Heart left ventricle (tissue), 16 donors: ENCODE data around the gene SLC6A13. TPM values are rescaled to one million over a fixed set of nuclear protein-coding genes. Genes with fewer than 3 reads are reported as not detected.
"Not testable (repeated sequence)": the region's sequence is repeated elsewhere in the genome, so short reads cannot be mapped to it uniquely, and the experiment has no call there.

Source experiments
- ATAC-seq, 4 donors: fragments of 200-7000 bp; cut with Tn5 transposase; one replicate each; pipeline ENCODE4 v1.9.1; 2020 to 2022; ENCODE audit warnings: moderate library complexity in 4 of 4, mild to moderate bottlenecking in 3 of 4, moderate number of reproducible peaks in 1 of 4
- DNase-seq, 5 donors: peaks; one replicate each; pipeline ENCODE4 v3.0.0-alpha.2; 2020
- H3K27ac ChIP-seq, 12 donors: fragments of 200-600 bp; sonication (generic) in 4 of 12; one replicate each; pipeline versions ENCODE4 v1.5.0 to v1.8.0; 2016 to 2022; ENCODE audit warnings: mild to moderate bottlenecking in 2 of 12
- H3K27me3 ChIP-seq, 9 donors: fragments of 200-600 bp; sonication (generic) in 2 of 9; one replicate each; pipeline versions ENCODE4 v1.5.1 to v1.8.0; 2016 to 2022; ENCODE audit warnings: mild to moderate bottlenecking in 3 of 9
- H3K36me3 ChIP-seq, 9 donors: fragments of 200-600 bp; sonication (generic) in 2 of 9; one replicate each; pipeline versions ENCODE4 v1.5.0 to v1.8.0; 2018 to 2022; ENCODE audit warnings: mild to moderate bottlenecking in 2 of 9
- H3K4me1 ChIP-seq, 12 donors: fragments of 200-600 bp; sonication (generic) in 4 of 12; one replicate each; pipeline versions ENCODE4 v1.5.0 to v1.8.0; 2016 to 2022; ENCODE audit warnings: mild to moderate bottlenecking in 3 of 12
- H3K4me3 ChIP-seq, 12 donors: fragments of 200-600 bp; sonication (generic) in 4 of 12; one replicate each; pipeline versions ENCODE4 v1.5.0 to v1.8.0; 2017 to 2022; ENCODE audit warnings: mild to moderate bottlenecking in 9 of 12, moderate library complexity in 4 of 12
- H3K9me3 ChIP-seq, 12 donors: fragments of 200-600 bp; sonication (generic) in 4 of 12; one replicate each; pipeline versions ENCODE4 v1.5.0 to v1.8.0; 2016 to 2022; ENCODE audit warnings: mild to moderate bottlenecking in 1 of 12
- POLR2A ChIP-seq, 2 donors: fragments of 450-650 bp; IDR thresholded peaks; one replicate each; pipeline ENCODE4 v1.6.1; 2017; ENCODE audit warnings: antibody characterized with exemption in 2 of 2, mild to moderate bottlenecking in 2 of 2, moderate library complexity in 2 of 2
- WGBS, 4 donors: extraction: QIAGEN DNeasy Blood & Tissue Kit in 2 of 4; methylation state at CpG; one replicate each; pipeline versions ENCODE4 v1.1.5 to v1.1.7; 2013 to 2018; 5-methylcytosine and 5-hydroxymethylcytosine counted together
- intact Hi-C, 10 donors: fragments of 100-400 bp; cut with DNase I; formaldehyde crosslinking; loops; one replicate each; pipeline versions ENCODE4 v1.11.1 to v1.14.2; 2022
- polyA plus RNA-seq, 2 donors: library from polyadenylated mRNA; stranded (reverse); fragments of 200-250 nt; gene quantifications; one replicate each; pipeline ENCODE4 v1.2.3, GENCODE V29; 2013
- total RNA-seq, 9 donors: library from RNA; depleted of rRNA in 2 of 9; stranded (reverse); fragments of >200 nt in 2 of 9; fragmentation: NEBNext Ultra II Directional in 3 of 9; extraction: Animal tissue kit (Norgen Biotek cat#: 25700) in 3 of 9; gene quantifications; one replicate each; pipeline versions ENCODE4 v1.1.0 to v1.2.4, GENCODE V29; 2016 to 2023
- TF ChIP-seq, protein P1 (sequence below), 12 donors: fragments of 200-600 bp; sonication (generic) in 4 of 12; IDR thresholded peaks; one replicate each; pipeline versions ENCODE4 v1.5.0 to v1.8.0; 2018 to 2022; ENCODE audit warnings: antibody characterized with exemption in 12 of 12, mild to moderate bottlenecking in 5 of 12
- donor health status: ischemic (EF 13 %, LVEDD 7.1; RV severe dilation, severe dysfunction).
- donor health status: healthy with polysubstance abuse.
- donor health status: DM: no; HTN: yes; CAD: no.
- donor health status: DM: no; HTN: no; CAD: no.
- donor health status: ischemic (EF 25% LVEDD 6.9; RV normal size, moderate dysfunction).
- donor health status: ischemic (EF 25% LVEDD 5.7; RV mildly dilated, moderate dysfunction).
- donor health status: healthy.
- donor health status: DM: yes; HTN: yes; CAD: no.
- donor health status: ischemic (EF 35%, LVEDD 5.7; RV mildly dilated, moderate dysfunction).
- donor health status: nonischemic (EF 11% LVEDD 7.7; RV severe dilation, severe dysfunction).
- donor health status: DM: yes; HTN: yes; CAD: no.
- donor health status: PGD.
- donor health status: ischemic (EF 29% LVEDD 5.4; RV normal size, mild dysfunction).
- donor health status: nonischemic (EF 23%, LVEDD 6.1; RV moderate dilation, normal function).

SLC6A13 gene
- total and polyA plus RNA-seq, 11 donors: 0.79 to 4.6 (median 2.6) TPM

DNA sequence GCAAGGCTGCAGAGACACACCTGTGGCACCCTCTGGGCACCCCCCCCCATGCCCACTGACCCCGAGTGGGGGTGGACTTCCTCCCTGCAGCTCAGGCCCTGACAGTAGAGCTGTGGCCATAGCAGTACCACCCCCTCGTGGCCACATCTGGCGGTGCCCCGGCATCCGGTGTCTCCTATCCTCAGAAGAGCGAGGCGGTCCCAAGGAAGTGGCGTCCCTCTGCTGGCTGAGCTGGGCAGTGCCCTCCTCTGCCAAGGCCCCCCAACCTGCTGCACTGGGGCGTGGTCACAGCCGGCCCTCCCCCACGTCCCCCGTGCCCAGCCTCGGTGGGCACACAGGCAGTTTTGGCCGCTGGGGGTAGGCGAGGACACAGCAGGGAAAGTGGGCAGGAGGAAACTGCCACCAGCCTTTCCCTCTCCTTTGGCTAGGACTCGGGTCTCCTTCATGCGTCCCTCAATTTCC is 42.7 kb downstream of the SLC6A13 start:
- WGBS, 4 donors: 35 to 64% (median 47%) methylated on average over 11 to 17 of the region's 17 CpGs
- Histone ChIP-seq H3K4me3 (no peak overlapping the region), H3K36me3 (no peaks in the 10 kb centered on the region), H3K27me3 (peaks cover 0 to 6% (median 0%) of the 10 kb centered on the region in 9 donors), H3K9me3 (no peaks in the 10 kb centered on the region), H3K4me1 (peaks cover 0 to 6% (median 0%) of the 10 kb centered on the region in 12 donors), H3K27ac (no peak overlapping the region)
- DNase-seq (peak; percentile 40 to 80 (median 59)), ATAC-seq (peak; percentile 51 to 78 (median 68))
- intact Hi-C loops: loop anchor here in 1 of 10 donors (5.0 kb wide), 1 partner anchor 102 kb away; no protein-coding TSS in a partner anchor
- no peak for TF ChIP-seq POLR2A (IDR thresholded peaks at IDR 0.05)
- TF ChIP-seq, protein P1, sequence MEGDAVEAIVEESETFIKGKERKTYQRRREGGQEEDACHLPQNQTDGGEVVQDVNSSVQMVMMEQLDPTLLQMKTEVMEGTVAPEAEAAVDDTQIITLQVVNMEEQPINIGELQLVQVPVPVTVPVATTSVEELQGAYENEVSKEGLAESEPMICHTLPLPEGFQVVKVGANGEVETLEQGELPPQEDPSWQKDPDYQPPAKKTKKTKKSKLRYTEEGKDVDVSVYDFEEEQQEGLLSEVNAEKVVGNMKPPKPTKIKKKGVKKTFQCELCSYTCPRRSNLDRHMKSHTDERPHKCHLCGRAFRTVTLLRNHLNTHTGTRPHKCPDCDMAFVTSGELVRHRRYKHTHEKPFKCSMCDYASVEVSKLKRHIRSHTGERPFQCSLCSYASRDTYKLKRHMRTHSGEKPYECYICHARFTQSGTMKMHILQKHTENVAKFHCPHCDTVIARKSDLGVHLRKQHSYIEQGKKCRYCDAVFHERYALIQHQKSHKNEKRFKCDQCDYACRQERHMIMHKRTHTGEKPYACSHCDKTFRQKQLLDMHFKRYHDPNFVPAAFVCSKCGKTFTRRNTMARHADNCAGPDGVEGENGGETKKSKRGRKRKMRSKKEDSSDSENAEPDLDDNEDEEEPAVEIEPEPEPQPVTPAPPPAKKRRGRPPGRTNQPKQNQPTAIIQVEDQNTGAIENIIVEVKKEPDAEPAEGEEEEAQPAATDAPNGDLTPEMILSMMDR (IDR thresholded peaks at IDR 0.05): peak; percentile 18 to 73 (median 52)

DNA sequence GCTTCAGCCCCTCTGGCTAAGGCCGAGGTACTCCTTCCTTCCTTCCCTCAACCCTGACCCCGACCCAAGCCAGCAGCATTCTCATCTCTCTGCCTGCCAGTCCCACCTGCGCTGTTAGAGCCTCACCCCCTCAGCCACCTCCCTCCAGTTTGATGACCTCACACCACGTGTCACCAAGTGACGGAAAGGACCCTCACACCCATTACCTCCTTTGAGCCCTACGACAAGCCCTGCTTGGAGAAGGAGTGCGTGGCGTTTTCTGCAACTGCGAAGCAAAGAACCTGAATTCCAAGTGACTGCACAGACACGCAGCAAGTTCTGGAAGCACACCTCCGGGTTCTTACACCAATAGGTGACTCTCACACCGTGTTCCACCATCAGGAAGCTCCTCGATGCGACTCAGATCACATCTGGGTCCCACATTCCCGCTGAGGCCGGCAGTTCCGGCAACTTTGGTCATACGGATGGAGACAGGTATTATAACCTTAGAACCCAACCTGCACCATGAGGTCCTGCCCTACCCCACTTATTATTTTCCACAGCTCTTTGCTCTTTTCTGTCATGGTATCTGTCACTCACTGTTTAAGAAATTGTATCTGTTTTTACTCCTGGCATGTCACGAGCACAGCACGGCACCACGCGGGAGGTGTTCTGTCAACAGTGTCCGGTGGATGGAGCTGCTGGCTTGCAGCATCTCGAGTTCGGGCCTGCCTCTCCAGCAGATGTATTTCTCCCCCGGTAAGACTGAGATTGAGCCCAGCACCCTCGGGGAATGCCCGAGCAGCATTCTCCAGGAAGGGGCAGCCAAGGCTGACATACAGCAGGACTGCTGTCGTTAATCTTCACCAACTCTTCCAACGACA is 43.7 kb downstream of the SLC6A13 start:
- ATAC-seq: no peak
- Histone ChIP-seq H3K4me3 (no peak overlapping the region), H3K9me3 (no peaks in the 10 kb centered on the region), H3K27me3 (peaks cover 0 to 6% (median 0%) of the 10 kb centered on the region in 9 donors), H3K36me3 (no peaks in the 10 kb centered on the region), H3K27ac (no peak overlapping the region), H3K4me1 (peaks cover 0 to 6% (median 0%) of the 10 kb centered on the region in 12 donors)
- intact Hi-C loops: loop anchor here in 1 of 10 donors (5.0 kb wide), 1 partner anchor 103 kb away; no protein-coding TSS in a partner anchor
- TF ChIP-seq POLR2A (IDR thresholded peaks at IDR 0.05): no peak
- TF ChIP-seq, protein P1 (IDR thresholded peaks at IDR 0.05): no peak
- WGBS, 4 donors: 71 to 80% (median 78%) methylated on average over 30 of the region's 30 CpGs
- DNase-seq: no peak

DNA sequence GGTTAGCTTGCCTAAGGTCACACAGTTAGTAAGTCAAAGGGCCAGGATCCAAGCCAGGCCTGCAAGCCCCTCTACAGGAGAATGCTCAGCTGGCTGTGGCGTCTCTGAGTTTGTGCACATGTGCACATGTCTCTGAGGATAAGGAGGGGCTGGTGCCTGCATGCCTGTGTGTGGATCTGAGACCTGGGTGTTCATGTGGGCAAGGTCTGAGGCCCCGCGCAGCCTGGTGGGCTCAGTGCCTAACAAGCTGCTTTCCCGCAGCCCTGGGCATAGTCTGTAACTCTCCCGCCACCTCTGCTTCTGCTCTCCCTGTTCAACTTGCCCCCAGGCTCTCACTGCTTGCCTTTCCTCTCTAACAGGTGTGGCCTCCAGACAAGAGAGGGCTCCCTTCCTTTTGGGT is 44.4 kb downstream of the SLC6A13 start:
- TF ChIP-seq, protein P1 (IDR thresholded peaks at IDR 0.05): no peak
- TF ChIP-seq POLR2A (IDR thresholded peaks at IDR 0.05): no peak
- 82 to 91% (median 89%) methylated on average over 5 of the region's 5 CpGs for WGBS, 4 donors
- peaks cover 0 to 9% (median 0%) of the 10 kb centered on the region in 9 donors for H3K27me3 ChIP-seq

DNA sequence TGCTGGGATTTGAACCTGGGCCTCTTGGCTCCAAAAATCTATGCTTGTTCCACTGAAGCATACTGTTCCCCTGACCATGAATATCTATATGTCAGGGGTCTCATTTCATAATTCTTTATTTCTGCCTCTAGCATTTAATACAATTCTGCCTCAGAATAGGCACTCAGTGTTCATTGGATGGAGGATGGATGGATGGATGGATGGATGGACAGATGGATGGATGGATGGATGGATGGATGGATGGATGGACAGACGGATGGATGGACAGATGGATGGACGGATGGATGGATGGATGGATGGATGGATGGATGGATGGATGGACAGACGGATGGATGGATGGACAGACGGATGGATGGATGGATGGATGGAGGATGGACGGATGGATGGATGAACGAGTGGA is 45.6 kb downstream of the SLC6A13 start:
- DNase-seq, H3K4me3 ChIP-seq, H3K27ac ChIP-seq, H3K36me3 ChIP-seq, ATAC-seq, H3K9me3 ChIP-seq: not testable (repeated sequence)
- H3K4me1 ChIP-seq: peaks cover 0 to 16% (median 0%) of the 10 kb centered on the region in 12 donors
- intact Hi-C loops: loop anchor here in 1 of 10 donors (5.0 kb wide), 1 partner anchor 105 kb away; no protein-coding TSS in a partner anchor
- 73 to 76% (median 75%) methylated on average over 6 of the region's 6 CpGs for WGBS, 4 donors
- peaks cover 0 to 13% (median 0%) of the 10 kb centered on the region in 9 donors for H3K27me3 ChIP-seq

More for the DNA sequence above, 44.4 kb downstream of the SLC6A13 start:
- DNase-seq: no peak
- Histone ChIP-seq H3K27ac (no peak overlapping the region), H3K36me3 (no peaks in the 10 kb centered on the region), H3K9me3 (no peaks in the 10 kb centered on the region), H3K4me3 (no peak overlapping the region), H3K4me1 (peaks cover 0 to 6% (median 0%) of the 10 kb centered on the region in 12 donors)
- no peak for ATAC-seq
- intact Hi-C loops: loop anchor here in 1 of 10 donors (5.0 kb wide), 1 partner anchor 104 kb away; no protein-coding TSS in a partner anchor
